LNCaP clone FGC (cell line): ENCODE measurements around the gene PGM5.

Experiments
- DNase-seq: peaks from one replicate; pipeline ENCODE4 v3.0.0-alpha.2; 2011; ENCODE audit warnings: low read depth
- H3K4me3 ChIP-seq: 2 replicates; pipeline ENCODE4 v1.5.1; 2011; ENCODE audit warnings: mild to moderate bottlenecking, low read depth, low read length, control low read depth
- CTCF ChIP-seq: IDR thresholded peaks from 2 replicates; pipeline ENCODE4 v1.5.1; 2012; ENCODE audit warnings: mild to moderate bottlenecking; ENCODE audit not compliant: control insufficient read depth, insufficient read depth; ENCODE audit errors: extremely low read depth

The PGM5 gene

DNA sequence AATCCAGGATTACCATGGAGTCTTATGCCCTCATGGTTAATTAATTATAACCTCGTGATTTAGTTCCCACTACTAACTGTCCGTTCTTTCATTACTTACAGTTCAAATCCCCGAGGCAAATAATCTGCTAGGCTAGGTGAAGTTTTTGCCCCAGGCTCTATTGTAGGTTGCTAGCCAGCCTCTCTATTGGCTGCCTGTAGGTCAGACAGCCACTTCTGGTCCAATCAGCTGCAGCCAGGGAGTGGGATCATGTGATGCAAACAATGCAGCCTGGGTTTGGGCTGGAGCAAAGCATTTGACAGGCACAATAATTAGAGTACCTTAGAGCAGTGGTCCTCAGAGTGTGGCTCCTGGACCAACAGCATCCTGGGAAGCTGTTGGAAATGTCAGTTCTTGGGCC is 166.5 kb downstream of the PGM5 start:
- no peak for TF ChIP-seq CTCF
- no peak overlapping the region for H3K4me3 ChIP-seq
- DNase-seq, result no peak

- TF ChIP-seq CTCF, result no peak
- DNase-seq, result no peak
- H3K4me3 ChIP-seq, result no peak overlapping the region
Observed at GRCh38 chr9:68523367-68523936, 167.0 kb downstream of the PGM5 start.

GRCh38 chr9:68530618-68531017 is 174.2 kb downstream of the PGM5 start:
- no peak overlapping the region for H3K4me3 ChIP-seq
- DNase-seq, result no peak
- TF ChIP-seq CTCF, result no peak

DNA sequence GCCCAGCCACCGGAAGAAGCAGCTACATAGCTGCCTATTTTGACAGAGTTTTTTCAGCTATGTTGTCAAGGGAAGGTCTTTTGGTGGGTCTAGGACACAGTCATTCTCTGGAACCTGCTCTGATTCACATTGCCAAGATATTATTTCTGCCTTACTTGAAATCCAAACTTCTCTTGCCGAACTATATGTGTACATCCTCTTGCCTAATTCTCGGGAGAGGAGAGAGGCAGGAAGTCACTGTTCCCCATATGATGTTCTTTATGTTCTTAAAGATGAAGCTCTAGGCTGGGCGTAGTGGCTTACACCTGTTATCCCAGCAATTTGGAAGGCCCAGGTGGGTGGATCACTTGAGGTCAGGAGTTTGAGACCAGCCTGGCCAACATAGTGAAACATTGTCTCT is 175.7 kb downstream of the PGM5 start:
- no peak for TF ChIP-seq CTCF
- DNase-seq, result no peak
- no peak overlapping the region for H3K4me3 ChIP-seq

DNA sequence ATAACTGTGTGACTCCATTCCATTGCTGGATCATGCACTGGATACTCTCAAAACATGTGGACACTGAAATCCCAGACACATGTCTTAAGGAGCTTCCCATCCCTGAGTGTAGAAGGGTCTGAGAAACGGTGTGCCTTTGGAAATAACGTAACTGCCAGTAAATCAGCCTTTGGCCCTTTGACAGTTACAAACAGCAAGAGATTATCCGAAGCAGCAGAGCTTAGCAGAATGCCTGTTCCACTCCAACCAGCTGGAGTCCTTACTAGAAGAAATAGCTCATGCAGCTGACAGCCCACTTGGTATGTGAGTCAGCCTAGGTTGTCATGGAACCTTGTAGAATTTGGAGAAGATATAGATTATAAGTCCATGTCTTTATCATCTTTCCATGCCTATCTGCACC is 177.3 kb downstream of the PGM5 start:
- no peak for DNase-seq
- H3K4me3 ChIP-seq, result no peak overlapping the region
- TF ChIP-seq CTCF, result no peak

- no peak for TF ChIP-seq CTCF
- DNase-seq, result no peak
- H3K4me3 ChIP-seq, result no peak overlapping the region
Observed at GRCh38 chr9:68536876-68537615, 180.6 kb downstream of the PGM5 start.

GRCh38 chr9:68537616-68537880 is 181.1 kb downstream of the PGM5 start:
- TF ChIP-seq CTCF, result no peak
- H3K4me3 ChIP-seq, result no peak overlapping the region
- no peak for DNase-seq
